ENCODE results near the gene PROZ. TPM values are rescaled to one million over a fixed set of nuclear protein-coding genes. Genes with fewer than 3 reads are reported as not detected.

The PROZ gene
- total RNA-seq, 2 experiments from 2014 or later, result not detected

DNA sequence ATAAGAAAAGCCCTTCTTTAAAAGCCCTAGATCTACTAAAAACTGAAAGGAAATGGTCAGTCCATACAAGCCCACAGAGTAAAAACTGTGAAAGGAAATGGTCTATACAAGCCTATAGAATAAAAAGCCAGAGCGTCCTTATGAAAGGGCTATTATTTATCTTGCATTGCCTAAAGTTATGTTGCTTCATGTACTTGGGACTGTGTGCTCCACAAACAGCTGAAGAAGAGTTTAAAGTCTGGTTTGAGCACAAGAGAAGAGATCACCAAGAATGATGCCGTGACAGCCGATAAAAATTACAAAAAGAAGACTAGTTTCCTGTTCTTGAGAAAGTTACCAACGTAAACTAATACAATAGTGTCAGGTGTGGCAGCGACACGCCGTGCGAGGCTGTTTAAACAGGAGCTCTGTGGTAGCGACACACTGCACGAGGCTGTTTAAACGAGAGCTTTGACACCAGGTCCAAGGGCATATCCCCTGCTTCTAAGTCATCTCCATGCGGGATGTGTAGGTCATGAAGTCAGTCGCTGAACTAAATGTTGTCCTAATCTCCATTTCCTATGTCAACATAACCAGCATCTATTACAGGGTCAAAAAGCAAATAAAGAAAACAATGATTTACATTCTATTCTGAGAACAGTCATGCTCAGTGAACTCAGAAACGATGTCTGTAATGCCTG is 25.1 kb downstream of the PROZ start:
- intact Hi-C loops (cut with micrococcal nuclease), result no loop called here
- Mint-ChIP-seq H3K9me3 (no peaks in the 10 kb centered on the region), H3K27me3 (no peaks in the 10 kb centered on the region), H3K4me3 (no peak overlapping the region), H3K36me3 (ENCODE audit: low read depth) (peaks cover 63% of the 10 kb centered on the region), H3K4me1 (ENCODE audit: low read depth) (peaks cover 45% of the 10 kb centered on the region), H3K27ac (no peak overlapping the region)
- TF ChIP-seq CTCF (IDR thresholded peaks at IDR 0.05), result no peak
- ChIA-PET CTCF (interaction anchor here (1.5 kb wide), 1 partner anchor 37 kb away, joined by 3 read pairs; no protein-coding TSS in a partner anchor), POLR2A (no interaction called here)
- ATAC-seq, result no peak
- no peak for DNase-seq

GRCh38 chr13:113184568-113185440 is 26.4 kb downstream of the PROZ start:
- peaks cover 64% of the 10 kb centered on the region for H3K36me3 Mint-ChIP-seq (ENCODE audit: low read depth)
- ChIA-PET CTCF (no interaction called here), POLR2A (no interaction called here)
- no peaks in the 10 kb centered on the region for H3K27me3 Mint-ChIP-seq
- peak overlapping the region; percentile 72 for H3K27ac Mint-ChIP-seq
- H3K4me3 Mint-ChIP-seq, result no peak overlapping the region
- no peak for TF ChIP-seq CTCF (IDR thresholded peaks at IDR 0.05)
- ATAC-seq, result no peak
- intact Hi-C loops (cut with micrococcal nuclease), result no loop called here
- DNase-seq, result no peak
- H3K4me1 Mint-ChIP-seq (ENCODE audit: low read depth), result peaks cover 41% of the 10 kb centered on the region
- no peaks in the 10 kb centered on the region for H3K9me3 Mint-ChIP-seq

DNA sequence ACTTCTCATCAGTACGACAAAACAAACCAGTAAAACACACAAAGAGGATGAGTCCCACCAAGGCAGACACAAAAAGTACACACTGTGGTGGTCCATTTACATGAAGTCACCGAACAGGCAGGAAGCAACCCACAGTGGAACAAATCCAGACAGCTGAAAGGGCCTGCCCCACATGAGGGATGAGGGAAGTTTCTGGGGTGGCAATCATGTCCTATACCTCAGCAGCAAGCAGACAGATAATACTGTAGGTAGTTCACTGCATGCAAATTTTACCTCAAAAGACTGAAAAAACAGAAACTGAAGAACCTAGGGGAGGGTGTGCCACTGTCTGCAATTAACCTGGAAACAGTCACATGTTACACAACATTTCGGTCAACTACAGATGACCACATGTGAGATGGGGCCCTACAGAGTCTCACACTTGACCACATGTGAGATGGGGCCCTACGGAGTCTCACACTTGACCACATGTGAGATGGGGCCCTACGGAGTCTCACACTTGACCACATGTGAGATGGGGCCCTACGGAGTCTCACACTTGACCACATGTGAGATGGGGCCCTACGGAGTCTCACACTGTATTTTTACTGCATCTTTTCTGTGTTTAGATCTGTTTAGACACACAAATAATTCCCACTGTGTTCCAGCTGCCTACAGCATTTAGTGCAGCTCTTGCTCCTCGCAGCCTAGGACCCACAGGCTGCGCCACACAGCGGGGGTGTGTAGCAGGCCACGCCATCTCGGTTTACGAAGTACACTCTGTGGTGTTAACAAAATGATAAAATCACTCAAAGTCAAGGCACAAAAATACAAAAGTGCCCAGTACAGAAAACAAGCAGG is 27.8 kb downstream of the PROZ start:
- Mint-ChIP-seq H3K27me3 (no peaks in the 10 kb centered on the region), H3K4me3 (no peak overlapping the region), H3K27ac (peak overlapping the region; percentile 55), H3K36me3 (ENCODE audit: low read depth) (peaks cover 57% of the 10 kb centered on the region), H3K9me3 (no peaks in the 10 kb centered on the region), H3K4me1 (ENCODE audit: low read depth) (peaks cover 40% of the 10 kb centered on the region)
- ChIA-PET POLR2A (interaction anchor here (0.6 to 1.8 kb wide), 3 partner anchors 21 to 38 kb away, joined by 3 to 7 read pairs (median 5); partner anchors contain the start of genes CUL4A and PCID2), CTCF (interaction anchor here (0.6 kb wide), 1 partner anchor 30 kb away, joined by 3 read pairs; no protein-coding TSS in a partner anchor)
- DNase-seq, result peak; percentile 42
- no peak for TF ChIP-seq CTCF (IDR thresholded peaks at IDR 0.05)
- ATAC-seq, result peak; percentile 55
- intact Hi-C loops (cut with micrococcal nuclease), result no loop called here

DNA sequence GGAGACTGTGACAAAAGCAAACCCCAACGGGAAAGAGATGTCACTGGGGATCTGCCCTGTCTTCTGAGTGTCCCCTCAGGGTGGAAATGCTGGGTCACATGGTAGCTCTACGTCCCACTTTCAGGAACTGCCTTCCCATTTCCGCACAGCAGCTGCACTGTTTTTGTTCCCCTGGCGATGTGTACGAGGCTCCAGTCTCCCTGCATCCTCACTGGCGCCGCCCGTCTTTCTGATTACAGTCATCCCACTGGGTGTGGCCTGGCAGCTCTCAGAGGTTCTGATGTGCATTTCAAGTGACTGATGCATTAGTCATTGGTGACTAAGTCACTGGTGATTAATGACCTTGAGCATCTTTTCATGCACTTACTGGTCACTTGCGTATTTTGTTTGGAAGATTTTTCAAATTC is 28.8 kb downstream of the PROZ start:
- H3K9me3 Mint-ChIP-seq, result no peaks in the 10 kb centered on the region
- TF ChIP-seq CTCF (IDR thresholded peaks at IDR 0.05), result no peak
- peak; percentile 85 for ATAC-seq
- H3K27ac Mint-ChIP-seq, result peak overlapping the region; percentile 43
- H3K4me1 Mint-ChIP-seq (ENCODE audit: low read depth), result peaks cover 40% of the 10 kb centered on the region
- intact Hi-C loops (cut with micrococcal nuclease), result no loop called here
- no peaks in the 10 kb centered on the region for H3K27me3 Mint-ChIP-seq
- DNase-seq, result peak; percentile 76
- CTCF ChIA-PET, result no interaction called here
- H3K4me3 Mint-ChIP-seq, result no peak overlapping the region
- peaks cover 59% of the 10 kb centered on the region for H3K36me3 Mint-ChIP-seq (ENCODE audit: low read depth)
- POLR2A ChIA-PET, result interaction anchor here (1.8 kb wide), 1 partner anchor 22 kb away, joined by 7 read pairs; the partner anchor contains the start of genes CUL4A and PCID2

Measured in activated CD8-positive, alpha-beta T cell treated with anti-CD3 and anti-CD28 coated beads for 36 hours (primary cell).